HT1080 (cell line): ENCODE results near the gene PRDM16. TPM values are rescaled to one million over a fixed set of nuclear protein-coding genes. Genes with fewer than 3 reads are reported as not detected.

Experiments
- DNase-seq: peaks from one replicate; pipeline ENCODE4 v3.0.0-alpha.2; 2015; ENCODE audit warnings: low read depth
- total RNA-seq: library from RNA; depleted of rRNA; stranded (reverse); fragments of >200 nt; shearing (Covaris generic); gene quantifications from 2 replicates; pipeline ENCODE4 v1.2.3, GENCODE V29; 2014

Gene PRDM16
- total RNA-seq, 1 experiment from 2014 or later = not detected

DNA sequence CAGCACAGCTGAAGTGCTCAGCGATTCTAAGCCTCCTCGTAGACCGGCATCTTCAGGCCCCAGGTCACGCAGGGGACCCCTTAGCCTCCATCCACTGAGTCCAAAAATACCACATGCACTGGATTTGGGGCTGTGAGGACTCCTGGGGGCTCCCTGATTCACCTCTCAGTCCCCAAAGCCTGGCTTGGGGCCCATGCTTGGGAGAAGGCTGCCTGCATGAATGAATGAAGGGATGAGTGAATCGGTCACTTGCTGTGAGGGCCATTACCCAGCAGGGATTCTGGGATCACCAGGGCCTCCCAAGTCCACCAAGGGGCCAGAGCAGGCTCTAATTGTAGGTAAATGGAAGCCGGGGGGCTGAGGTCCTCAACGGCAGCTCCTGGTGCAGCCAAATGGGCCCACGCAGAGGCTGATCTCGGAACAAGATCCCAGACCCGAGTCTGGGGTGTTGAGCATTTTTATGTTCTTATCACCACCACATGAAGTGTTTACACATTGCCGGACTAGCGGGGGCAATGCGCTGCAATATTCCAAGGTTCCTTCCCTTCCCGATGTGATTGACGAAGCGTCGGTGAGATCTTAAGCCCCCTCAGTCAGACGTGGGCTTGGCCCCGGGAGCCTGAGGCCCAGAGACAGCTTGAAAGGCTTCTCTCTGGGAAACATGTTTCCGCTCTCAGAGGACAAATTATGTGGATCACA lies 371.9 kb downstream of the PRDM16 start:
- no peak for DNase-seq

DNA sequence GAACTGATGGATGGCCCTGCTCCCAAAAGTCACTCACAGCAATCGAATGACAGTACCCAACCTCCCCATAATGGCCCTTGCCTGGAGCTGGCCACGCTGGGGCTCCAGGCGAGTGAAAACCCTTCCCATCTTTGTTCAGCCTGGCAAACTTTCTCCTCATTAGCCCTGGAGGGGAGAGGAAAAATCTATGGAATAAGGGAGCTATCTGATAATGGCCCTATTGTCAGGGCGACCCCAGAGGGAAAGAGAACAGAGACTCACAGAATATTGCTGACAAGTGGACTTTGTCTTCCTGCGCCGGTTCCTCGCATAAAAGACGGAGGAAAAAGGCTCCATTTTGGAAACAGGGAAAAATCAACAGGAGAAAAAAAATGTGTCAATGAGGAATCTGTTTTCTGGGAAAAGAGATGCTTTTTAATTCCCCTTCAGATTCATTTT lies 372.4 kb downstream of the PRDM16 start:
- no peak for DNase-seq

DNA sequence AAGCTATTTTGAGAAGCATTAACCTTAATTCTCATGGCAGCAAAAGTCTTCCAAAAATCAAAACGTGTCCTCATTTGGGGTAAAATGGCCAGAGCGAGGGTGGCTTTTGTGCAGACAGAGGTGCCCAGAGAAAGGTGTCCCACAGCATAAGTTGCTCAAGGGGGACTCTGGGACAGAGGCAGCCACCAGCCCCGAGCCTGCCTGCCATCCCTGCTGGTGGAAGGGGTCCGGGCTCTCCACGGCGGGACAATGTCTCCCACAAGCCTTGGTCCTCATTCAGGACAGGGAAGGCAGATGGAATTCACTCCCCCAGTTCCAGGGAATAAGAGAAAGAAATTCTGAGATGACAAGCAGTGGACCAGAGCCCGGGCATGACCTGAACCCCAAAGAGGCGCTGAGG lies 372.9 kb downstream of the PRDM16 start:
- DNase-seq = no peak

DNA sequence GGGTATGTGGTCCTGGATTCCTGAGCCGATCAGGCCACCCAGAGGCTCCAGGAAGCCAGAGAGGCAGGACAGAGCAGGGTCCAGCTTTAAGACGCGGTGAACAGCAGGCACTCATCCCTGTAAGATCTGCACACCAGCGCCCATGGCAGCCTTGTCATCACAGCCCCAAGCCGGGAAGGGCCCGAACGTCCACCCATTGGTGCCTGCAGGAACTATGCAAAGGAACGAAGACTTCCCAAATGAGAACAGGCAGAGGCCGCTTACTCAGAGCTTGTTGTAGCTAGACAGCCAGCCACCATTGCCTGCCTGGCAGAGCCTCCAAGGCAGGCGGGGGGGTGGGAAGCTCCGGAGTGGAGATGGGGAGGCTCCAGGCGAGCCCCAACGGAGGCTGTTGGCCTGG lies 373.3 kb downstream of the PRDM16 start:
- no peak for DNase-seq

DNA sequence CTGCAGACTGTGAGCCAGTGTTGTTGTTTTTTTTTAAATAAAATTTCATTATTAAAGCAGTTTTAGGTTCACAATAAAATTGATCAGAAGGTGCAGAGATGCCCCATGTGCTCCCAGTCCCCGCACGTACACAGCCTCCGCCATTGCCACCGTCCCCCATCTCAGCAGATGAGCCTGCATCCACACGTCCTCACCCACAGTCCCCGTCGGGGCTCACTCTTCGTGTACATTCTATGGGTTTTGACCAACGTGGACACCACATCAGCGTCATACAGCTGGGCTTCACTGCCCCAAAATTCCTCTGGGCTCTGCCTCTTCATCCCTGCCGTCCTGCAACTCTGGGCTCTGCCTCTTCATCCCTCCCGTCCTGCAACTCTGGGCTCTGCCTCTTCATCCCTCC lies 373.9 kb downstream of the PRDM16 start:
- DNase-seq = no peak

DNA sequence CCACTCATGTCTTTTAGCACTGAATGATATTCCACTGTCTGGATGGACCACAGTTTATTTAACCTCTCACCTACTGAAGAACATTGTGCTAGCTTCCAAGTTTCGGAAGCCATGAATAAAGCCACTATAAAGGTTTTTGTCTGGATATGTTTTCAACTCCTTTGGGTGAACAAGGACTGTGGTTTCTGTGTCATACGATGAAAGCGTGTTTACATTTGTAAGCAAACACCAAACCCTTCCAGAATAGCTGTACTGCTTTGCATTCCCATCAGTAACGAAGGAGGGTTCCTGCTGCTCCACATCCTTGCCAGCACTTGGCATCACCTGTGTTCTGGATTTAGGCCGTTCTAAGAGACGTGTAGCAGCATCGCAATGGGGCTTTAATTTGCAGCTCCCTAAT lies 374.8 kb downstream of the PRDM16 start:
- DNase-seq = no peak

DNA sequence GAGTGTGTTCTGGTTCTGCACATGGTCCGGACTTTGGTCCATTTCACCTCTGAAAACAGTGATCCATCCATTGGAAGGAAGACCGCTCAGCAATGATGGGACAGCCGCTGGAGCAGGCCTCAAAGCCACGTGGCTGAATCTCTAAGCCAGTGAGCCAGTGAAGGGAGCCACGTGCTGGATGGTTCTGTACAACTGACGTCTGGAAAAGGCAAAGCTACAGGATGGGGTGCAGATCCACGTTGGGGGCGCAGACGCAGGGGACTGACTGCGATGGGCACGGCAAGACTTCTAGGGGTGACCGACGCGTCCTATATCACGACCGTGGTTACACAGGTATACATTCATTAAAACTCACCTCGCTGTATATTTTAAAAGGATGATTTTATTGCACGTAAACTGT lies 375.3 kb downstream of the PRDM16 start:
- no peak for DNase-seq

DNA sequence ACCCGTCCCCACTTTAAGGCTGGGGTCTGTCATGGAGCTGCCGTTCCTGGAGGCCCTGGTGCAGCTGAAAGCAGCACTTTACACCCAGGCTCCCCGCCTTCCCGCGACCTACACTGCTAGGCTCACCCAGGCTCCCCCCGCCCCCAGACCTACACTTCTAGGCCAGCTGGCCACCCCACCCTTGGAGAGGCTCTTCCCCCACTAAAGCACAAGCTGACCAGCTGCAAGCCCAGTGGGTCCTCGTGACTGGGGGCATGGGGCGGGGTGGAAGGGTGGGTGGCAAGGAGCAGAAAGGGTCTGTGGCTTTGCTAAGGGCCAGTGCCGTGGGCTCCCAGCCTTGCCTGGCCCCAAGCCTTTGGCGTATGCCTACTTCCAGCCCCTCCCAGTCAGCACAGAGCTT lies 375.7 kb downstream of the PRDM16 start:
- no peak for DNase-seq

DNA sequence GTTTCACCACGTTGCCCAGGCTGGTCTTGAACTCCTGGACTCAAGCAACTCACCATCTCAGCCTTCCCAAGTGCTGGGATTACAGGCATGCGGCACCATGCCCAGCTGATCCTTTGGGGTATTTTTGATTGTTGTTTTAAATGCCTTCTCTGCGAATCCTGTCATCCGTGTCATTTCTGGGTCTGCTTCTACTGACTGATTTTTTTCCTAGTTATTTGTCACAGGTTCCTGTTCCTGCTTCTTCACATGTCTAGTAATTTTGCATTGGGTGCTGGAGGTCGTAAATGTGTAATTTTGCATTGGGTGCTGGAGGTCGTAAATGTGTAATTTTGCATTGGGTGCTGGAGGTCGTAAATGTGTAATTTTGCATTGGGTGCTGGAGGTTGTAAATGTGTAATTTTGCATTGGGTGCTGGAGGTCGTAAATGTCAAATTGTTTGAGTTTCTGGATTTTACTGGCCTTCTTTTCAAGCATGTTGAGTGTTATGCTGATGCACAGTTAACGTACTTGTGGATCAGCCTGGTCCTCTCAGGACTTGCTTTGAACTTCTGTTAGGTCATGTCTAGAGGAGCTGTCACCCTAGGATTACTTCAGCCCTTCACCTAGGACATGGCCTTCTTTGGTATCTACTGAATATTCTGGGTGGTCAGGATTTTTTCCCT lies 381.3 kb downstream of the PRDM16 start:
- no peak for DNase-seq

DNA sequence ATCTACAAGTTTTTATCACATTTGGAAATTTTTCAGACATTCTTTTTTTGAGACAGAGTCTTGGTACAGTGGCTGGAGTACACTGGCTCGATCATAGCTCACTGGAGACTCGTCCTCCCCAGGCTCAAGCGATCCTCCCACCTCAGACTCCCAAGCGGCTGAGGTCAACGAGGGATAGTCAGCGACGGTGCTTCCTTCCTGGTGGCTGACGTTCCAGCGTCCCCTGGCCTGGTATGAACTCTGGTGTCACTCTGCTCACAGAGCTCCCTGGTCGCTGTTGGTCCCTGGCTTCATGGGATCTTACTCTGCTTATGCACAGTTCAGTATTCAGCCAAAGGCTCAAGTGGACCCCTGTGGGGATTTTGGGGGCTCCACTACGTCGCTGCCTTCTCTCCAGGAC lies 382.0 kb downstream of the PRDM16 start:
- DNase-seq = no peak

DNA sequence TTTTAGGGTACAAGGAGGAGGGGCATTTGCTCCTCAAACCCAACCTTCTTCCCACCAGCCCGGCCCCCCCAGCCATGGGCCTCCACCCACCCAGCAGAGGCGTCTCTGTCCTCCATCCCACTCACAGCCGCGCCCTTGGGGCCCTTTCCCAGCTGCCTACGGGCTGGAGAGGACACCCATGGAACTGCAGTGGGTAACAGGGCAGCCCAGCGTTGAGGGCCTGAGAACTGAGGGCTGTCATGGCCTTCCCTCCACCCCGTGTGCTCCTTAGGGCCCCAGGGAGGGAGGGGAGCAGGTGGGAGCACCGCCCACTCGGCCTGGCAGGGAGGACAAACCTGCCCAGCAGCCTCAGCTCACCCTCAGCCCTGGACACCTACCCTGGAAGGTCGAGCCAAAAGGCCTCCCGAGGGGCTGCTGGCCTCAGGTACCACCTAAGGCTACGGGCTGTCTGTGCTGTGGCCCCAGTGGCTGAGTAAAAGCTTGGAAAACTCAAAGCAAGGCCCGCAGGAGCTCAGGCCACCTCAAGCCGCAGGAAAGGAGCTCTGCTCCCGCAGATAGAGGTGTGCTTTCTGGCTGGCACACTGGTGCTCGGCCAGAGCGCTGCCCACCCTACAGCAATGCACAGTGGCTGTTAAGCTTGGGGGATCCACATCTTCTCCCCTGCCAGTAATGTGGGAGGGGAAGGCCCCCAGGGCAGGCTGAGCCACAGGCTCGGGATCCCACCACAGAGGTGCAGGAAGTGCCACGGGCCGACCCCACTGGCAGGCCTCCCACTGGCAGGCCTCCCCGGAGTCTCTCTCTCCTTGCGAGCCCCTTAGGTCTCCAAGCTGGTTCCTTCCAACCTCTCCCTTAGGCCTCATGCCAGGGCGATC lies 383.2 kb downstream of the PRDM16 start:
- no peak for DNase-seq

DNA sequence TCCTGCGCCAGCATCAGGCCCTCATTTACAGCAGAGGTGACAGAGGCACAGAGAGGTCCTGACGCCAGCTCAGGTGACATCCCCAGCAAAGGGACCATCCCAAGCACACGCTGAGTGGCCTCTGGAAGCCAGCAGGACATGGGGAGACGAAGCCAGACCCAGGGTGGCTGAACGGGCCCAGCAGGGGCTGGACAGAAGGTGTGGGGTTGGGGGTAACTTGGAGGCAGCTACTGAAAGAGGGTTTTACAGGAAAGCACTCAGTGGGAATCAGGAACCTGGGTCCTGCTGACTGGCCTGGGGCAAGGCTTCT lies 383.8 kb downstream of the PRDM16 start:
- DNase-seq = no peak

DNA sequence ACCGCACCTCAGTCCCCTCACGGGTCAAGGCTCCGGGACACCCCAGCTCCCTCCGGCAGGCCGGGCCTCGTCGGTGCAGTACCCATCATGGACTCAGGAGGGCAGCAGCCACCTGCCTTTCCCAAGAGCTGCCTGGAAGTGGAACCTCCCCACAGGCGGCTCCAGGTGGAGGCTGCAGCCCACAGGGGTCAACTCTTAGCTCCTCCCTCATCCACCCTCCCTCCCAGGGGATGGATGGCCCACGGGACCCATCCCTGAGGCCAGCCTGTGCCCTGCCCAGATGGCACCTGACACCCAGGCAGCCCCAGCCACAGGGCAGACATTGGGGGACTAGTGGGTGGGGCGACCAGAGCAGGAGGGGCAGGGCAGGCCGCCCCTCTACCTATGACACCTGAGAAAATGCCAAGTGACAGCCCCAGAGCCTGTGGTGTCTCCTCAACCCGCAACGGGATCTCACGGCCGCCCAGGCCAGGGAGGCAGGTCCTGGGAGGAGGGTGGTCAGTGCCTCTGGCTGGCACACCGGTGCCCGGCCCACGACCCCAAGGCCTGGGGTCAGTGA lies 384.3 kb downstream of the PRDM16 start:
- peak; percentile 59 for DNase-seq

DNA sequence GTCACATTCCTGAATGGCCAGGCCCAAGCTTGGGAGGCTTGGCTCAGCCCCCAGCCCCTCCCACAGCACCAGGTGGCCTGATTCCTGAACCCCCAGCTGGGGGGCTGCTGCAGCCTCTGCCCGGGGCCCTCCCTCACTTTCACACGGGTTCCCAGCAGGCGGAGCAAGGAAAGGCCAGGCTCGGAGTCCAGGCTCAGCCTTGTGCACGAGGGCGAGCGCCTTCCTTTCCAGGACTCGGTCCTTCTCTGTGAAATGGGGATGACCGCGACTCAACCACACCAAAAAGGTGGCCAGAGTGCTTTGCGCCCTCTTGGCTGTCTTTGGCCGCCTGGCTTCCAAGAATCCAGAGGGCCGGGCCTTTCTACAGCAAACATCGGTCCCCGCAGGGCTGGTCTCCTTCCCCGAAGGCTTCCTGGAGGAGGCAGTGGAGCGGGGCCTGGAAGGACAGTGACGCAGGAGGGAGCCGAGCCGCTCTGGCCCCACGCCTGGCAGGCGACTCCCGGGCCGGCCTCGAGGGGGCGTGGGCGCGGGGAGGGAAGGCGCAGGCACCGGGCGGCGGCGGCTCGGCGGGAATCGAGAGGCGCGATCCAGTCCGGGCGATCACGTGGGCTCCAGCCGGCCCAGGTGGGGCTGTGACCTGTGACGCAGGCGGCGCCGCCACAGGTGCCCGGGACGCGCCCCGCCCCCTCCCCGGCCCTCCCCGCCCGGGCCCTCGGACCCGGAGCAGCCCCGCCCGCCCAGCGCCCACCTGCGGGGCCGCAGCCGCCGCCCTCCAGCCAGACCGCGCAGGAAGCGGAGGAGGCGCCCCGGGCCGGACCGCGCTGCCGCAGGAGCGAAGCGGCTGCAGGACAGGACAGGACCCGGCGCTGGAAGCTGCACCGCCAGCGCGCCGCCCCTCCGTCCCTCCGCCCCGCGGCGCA lies 385.1 kb downstream of the PRDM16 start, which contains the start of gene ARHGEF16:
Gene ARHGEF16 (plus strand): TSS at position 775 of the 920 bp plus-strand sequence. CDS start 8,420 bp downstream, outside the sequence.
- DNase-seq = peak; percentile 23

DNA sequence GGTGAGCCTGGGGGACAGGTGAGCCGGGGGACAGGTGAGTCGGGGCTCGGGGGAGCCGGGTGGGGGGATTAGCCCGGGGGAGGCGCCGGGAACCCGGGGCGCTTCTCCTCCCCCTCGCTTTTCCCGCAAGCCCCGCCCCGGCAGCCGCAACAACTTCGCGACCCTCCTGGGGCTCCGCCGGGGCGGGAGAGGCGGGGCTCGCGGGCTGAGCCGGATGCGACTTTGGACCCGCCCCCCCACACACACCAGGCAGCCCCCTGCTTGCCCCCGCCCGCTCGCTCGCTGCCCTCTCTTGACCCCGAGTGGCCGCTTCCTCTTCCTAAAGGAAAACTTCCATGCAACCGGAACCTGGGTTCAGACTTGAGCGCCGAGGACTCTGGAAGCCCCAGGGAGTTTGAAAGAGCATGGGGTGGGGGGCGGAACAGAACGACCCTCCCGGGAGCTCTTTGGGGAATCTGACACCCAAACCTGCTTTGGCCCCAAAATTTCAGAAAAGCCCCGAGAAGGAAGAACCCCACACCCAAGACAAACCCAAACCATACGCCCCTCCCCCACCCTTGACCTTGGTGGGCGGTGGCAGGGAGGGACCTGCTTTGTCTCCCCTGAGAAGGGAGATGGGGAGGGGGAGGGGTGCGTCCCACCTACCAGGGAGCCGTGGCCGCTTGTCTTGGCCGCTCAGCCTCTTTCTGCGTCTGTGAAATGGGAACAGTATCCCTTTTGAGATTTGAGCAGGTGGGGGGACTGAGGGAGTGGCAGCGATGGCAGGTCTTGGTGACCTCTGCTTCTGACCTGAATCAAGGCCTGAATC lies 386.0 kb downstream of the PRDM16 start:
- DNase-seq = no peak

DNA sequence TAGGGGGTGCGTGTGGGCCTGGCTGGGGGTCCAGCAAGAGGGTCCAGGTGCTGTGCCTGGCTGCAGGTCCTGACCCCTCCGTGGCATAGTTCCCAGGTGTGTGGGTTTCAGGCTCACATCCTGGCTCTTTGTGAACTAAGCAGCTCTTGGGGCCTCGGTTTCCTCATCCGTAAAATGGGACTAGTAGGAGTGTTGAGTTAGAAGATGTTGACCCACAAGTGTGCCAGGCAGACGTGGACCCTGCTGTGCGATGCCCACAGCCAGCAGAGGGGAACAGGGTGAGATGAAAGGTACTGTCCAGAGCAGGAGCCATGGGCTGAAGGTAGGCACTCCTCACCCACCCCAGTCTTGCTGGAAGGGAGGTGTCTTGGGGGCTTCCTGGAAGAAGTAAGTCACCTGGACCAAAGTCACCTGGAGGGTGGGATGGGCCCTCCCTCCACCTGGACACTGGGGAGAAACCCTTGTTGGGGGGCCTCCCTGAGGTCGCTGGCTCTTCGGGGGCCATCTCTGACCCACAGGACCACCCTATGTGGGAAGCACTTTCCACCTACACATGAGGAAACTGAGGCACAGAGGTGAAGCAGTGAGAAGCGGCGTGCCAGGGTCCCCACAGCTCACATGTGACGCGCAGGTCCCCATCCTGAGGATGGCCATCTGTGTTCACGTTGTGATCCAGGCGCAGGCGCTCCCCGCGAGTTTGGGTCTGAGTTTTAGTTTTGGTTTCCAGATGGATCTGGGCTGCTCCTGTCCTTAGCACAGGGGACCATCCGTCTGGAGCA lies 386.9 kb downstream of the PRDM16 start:
- DNase-seq = no peak

DNA sequence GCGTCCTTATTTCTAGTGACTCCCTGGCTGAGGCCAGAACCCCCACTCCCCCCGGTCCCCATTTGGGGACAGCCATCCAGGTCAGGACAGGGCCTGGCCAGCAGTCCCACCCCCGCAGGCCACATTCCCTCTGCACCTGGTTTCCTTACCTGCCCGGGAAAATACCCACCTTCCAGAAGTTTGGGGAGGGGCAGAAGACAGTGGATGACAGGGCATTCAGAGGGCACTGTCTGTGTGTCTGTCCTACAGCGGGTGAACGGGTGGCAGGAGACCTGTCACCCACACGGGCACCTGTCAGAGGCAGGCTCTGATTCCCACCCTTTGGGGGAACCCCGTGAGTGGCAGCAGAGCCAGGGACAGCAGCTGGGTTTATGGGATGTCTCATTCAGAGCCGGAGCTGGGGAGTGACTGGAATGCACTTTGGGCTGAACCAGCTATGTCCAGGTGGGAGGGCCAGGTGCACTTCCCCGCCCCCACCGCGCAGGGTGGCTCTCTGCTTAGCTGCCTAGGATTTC lies 387.5 kb downstream of the PRDM16 start:
- DNase-seq = no peak

DNA sequence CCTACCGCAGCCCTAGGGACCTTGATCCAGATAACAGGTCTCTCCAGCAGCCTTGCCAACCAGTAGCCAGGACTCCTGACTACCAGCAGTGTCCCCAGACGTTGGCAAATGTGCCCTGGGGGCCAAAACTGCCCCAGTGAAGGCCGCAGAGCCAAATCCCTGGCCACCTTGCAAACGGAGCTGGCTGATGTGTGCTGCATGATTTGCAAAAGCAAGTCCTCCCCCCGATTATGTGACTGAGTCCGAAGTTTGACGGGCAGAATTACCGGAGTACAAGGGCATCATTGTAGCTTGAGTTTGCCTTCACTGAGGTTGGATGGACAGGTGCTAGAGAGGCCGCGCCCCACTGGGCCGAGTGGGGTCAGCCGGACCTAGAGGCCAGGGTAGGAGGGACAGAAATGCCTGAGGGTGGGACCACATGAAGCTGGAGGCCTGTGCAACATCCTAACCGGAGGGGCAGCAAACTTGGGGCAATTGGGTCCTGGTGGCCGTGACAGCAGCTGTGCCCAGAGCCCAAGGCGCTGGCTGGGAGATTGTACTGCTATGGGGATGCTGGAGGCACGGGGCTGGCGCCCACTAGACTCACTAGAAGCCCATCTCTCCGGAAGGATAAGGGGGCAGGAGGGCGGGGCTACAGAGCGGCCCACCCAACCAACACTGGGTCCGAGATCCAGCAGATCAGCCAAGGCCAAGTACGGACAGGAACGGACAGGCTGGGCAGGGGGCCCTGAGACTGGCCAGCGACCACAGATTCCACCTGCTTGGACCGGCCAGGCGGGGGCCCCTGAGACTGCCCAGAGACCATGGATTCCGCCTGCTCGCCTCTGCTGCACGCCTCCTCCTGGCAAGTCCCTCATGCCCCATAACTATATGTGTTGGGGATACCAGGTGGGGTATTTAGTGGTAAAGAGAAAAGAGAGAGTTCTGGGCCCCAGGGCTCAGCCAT lies 388.2 kb downstream of the PRDM16 start:
- DNase-seq = no peak
